NCI-H524 treated with DMSO at 0.1 percent for 48 hours (cell line): Measurements from ENCODE around the gene MYO15B.
"Not testable (repeated sequence)": the region's sequence is repeated elsewhere in the genome, so short reads cannot be mapped to it uniquely, and the experiment has no call there.

Experiments used
- DNase-seq: peaks from one replicate; lab custom pipeline; 2025; lab: John Stamatoyannopoulos, UW

The MYO15B gene

GRCh38 chr17:75624714-75625345 lies 37.2 kb downstream of the MYO15B start:
- DNase-seq = no peak

GRCh38 chr17:75625813-75626486 lies 38.4 kb downstream of the MYO15B start:
- DNase-seq = no peak

DNA sequence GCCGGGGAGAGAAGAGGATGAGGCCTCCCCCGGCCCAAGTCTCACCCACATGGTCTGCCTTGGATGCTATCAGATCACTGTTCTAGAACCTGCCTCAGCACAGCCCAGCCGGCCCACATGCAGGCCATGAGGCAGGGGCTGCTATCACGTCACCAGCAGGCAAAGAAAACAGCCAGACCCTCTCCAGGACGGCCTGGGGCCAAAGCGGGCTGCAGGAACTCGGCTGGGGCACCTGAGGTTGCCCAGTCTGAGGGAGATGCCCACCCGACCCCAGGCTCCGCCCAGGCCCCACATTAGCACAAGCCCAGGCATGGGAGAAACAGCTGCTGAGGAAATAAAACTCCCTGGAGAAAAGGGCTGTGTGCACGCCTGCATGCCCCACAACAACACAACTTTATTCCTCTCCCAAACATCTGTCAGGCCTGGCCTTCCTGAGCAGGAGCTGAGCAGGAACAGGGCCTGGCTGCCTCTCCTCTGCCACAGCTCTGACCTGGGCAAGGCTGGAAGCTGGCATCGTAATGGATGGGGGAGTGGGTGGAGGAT lies 39.0 kb downstream of the MYO15B start:
- DNase-seq = no peak

GRCh38 chr17:75627094-75627493 lies 39.5 kb downstream of the MYO15B start:
- DNase-seq = no peak

DNA sequence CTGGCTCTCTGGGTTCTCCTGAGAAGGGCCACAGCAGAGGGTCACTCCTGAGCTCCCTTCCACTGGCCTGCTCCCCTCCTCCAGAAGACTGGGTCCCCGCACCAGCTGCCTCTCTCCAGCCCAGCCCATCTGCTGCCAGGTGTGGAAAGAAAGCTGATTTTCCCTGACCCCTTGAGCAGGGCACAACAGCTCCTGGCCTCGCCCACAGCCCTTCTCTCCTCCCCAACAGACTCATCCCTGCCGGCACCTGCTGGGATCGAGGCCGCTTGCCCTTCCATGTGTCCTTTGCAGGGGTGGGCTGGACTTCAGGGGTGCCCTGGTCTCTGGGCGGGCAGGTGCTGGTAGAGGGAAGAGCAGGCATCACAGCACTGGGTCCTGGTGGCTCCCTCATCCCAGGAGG lies 40.8 kb downstream of the MYO15B start:
- DNase-seq = no peak

DNA sequence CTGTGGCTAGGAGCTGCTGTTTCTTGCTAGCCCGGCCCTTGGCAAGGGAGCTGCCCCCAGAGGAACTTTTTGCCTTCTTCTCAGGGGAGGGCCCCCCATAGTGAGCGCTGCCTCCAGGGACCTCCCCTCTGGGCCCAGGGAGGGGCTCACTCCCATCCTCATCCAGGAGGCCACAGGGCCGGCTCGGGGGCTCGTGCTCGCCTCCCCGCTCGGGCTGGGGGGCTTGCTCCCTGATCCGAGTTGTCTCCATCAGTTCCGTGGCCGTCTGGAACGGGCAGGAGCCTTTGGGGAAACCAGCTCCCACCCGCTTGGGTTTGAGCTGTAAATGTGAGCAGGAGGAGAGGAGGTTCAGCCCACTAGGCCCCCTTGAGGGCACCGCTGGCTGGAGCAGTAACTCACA lies 41.6 kb downstream of the MYO15B start:
- no peak for DNase-seq

- DNase-seq = no peak
Observed at GRCh38 chr17:75630071-75630917, 42.7 kb downstream of the MYO15B start.

- DNase-seq = no peak
Observed at GRCh38 chr17:75631353-75631752, 43.8 kb downstream of the MYO15B start.

DNA sequence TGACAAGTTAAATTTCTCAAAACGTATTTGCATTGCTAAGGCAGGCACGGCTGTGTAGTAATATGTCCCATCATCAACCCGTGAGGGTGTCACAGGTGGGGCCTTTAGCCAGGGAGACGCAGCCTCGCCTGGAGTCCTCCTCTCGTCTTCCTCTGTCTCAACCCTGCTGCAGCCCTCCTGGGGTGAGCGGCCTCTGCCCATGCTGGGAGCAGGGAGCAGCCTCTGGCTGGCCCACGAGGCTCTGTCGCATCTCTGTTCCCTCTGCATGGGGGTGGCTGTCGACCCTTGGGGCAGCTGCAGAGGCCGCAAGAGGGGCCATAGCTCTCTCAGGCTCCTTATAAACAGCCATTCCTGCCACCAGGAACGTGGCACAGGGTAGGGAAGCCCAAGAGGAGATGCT lies 44.8 kb downstream of the MYO15B start:
- DNase-seq = no peak

GRCh38 chr17:75632863-75633485 lies 45.4 kb downstream of the MYO15B start, which contains the start of gene SMIM5:
SMIM5 (plus strand) TSS chr17:75633434; CDS start chr17:75640202, 6,768 bp downstream.
- no peak for DNase-seq

GRCh38 chr17:75633486-75634375 lies 46.1 kb downstream of the MYO15B start:
- DNase-seq = peak; percentile 80

GRCh38 chr17:75634376-75634740 lies 46.8 kb downstream of the MYO15B start:
- no peak for DNase-seq

- DNase-seq = no peak
Observed at GRCh38 chr17:75634754-75635609, 47.4 kb downstream of the MYO15B start.

DNA sequence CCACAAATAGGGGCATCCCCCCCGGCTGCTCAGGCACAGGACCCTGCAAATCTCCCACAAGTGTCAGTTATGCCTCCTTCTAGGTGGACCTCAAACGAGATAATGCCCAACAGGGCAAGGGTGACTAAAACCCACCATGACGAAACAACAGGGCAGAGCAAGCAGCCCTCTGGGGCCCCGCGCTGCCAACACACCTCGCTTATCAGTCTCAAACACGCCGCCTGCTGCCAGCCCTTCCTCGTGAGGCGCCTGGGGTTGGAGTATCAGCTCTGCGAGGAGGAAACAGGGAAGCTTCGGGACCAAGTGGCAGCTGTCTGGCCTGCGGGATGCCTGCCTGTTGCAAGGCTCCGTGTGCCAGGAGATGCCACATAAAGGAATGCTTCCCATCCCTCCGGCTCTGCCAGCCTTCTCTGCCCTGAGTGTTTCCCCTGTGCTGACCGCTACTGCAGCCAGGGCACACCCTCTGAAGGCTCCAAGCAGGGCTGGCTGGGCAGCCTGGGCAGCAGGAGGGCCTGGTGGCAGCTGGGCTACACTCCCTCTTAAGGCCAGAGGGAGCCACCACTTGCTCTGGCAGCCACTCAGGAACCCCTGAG lies 48.1 kb downstream of the MYO15B start:
- no peak for DNase-seq

GRCh38 chr17:75636381-75637142 lies 49.0 kb downstream of the MYO15B start:
- no peak for DNase-seq

DNA sequence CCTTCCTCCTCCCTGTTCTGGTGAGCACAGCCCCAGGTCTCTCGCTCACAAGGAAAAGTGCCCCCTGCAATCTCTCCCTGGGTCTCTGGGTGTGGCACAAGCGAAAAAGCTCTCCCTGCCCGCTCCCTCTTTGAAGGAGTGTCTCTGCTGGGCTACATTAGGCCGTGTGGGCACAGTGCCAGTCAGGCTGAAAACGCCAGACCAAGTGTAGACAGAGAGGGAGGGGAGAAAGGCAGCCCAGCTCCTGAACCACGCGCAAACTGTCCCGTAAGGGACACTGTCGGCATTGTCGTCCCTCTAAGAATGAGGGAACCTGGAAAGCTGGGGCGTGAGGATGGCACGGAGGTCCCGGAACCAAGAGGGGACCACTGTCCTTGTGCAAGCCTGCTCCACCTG lies 49.5 kb downstream of the MYO15B start:
- DNase-seq = no peak

DNA sequence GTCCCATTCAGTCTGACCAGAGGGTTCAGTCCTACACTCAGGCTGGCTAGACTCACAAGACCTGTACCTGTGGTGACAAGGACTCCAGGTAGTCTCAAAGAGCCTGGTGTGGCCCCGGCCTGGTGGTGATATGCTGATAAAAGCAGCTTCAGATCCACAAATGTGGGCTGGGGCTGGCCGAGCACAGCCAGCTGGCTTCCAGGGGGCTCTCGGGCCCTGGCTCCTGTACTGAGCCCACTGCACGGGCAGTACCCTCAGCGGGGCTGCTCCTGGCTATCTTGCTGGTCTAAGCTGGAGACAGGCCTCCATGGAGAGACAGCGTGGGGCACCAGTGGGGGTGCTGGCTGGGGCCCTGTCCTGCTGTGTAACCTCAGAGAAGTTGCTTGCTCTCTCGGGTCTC lies 50.0 kb downstream of the MYO15B start:
- no peak for DNase-seq

DNA sequence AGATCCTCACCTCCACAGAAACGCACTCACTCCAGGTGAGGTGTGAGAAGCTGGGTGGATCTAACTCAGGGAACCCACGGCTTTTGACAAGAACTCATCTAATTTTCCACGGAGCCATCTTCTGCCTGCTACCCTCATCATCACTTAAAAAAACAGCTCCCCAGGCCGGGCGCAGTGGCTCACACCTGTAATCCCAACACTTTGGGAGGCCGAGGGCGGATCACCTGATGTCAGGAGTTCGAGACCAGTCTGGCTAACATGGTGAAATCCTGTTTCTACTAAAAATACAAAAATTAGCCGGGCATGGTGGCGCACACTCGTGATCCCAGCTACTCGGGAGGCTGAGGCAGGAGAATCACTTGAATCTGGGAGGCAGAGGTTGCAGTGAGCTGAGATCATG lies 50.4 kb downstream of the MYO15B start:
- DNase-seq = not testable (repeated sequence)

DNA sequence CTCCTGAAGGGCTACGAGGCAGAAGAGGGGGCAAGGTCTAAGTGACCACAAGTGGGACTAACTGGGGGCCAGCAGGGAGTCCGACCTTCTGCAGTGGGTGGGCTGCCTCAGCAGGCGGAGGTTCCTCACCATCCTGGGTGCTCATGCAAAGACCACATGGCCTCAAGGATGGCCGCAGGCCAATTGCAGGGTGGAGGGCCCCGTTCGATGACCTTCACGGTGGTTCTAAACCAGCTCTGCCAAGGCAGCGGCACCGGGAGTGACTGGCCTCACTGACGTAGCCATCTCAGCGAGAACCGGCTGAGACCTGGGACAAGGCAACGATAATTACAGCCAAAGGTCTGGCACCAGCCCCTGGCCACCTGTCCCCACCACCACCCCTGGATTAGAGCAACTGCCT lies 51.3 kb downstream of the MYO15B start:
- DNase-seq = no peak
